ENCODE results near the gene KIF16B. TPM values are rescaled to one million over a fixed set of nuclear protein-coding genes. Genes with fewer than 3 reads are reported as not detected.

Gene KIF16B
- total and polyA plus RNA-seq, 2 experiments from 2014 or later = 6.5 to 11.1 TPM

DNA sequence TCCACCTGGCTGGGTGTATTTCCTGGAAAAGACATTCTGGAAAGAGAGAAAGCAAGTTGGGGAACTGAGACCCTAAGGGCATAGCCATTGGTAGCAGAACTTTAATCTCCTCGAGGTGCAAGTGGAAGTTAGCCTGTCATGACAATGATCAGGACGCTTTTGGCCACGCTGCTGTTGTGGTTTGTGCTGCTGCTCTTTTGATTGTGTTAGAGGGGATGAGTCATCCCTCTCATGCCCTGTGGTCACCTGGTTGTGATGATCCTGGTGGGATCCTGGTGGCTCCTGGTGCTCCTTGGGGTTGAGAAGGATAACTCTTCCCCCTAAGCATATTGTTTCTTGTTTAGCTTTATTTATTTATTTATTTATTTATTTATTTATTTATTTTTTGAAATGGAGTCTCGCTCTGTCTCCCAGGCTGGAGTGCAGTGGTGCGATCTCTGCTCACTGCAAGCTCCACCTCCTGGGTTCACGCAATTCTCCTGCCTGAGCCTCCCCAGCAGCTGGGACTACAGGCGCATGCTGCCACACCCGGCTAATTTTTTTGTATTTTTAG lies 350.3 kb downstream of the KIF16B start:
- no peak overlapping the region for H3K27ac Mint-ChIP-seq
- no peak overlapping the region for H3K27ac ChIP-seq (ENCODE audit: low read depth)
- H3K4me1 Mint-ChIP-seq = no peaks in the 10 kb centered on the region
- no peak overlapping the region for H3K4me2 ChIP-seq
- TF ChIP-seq, protein P1, sequence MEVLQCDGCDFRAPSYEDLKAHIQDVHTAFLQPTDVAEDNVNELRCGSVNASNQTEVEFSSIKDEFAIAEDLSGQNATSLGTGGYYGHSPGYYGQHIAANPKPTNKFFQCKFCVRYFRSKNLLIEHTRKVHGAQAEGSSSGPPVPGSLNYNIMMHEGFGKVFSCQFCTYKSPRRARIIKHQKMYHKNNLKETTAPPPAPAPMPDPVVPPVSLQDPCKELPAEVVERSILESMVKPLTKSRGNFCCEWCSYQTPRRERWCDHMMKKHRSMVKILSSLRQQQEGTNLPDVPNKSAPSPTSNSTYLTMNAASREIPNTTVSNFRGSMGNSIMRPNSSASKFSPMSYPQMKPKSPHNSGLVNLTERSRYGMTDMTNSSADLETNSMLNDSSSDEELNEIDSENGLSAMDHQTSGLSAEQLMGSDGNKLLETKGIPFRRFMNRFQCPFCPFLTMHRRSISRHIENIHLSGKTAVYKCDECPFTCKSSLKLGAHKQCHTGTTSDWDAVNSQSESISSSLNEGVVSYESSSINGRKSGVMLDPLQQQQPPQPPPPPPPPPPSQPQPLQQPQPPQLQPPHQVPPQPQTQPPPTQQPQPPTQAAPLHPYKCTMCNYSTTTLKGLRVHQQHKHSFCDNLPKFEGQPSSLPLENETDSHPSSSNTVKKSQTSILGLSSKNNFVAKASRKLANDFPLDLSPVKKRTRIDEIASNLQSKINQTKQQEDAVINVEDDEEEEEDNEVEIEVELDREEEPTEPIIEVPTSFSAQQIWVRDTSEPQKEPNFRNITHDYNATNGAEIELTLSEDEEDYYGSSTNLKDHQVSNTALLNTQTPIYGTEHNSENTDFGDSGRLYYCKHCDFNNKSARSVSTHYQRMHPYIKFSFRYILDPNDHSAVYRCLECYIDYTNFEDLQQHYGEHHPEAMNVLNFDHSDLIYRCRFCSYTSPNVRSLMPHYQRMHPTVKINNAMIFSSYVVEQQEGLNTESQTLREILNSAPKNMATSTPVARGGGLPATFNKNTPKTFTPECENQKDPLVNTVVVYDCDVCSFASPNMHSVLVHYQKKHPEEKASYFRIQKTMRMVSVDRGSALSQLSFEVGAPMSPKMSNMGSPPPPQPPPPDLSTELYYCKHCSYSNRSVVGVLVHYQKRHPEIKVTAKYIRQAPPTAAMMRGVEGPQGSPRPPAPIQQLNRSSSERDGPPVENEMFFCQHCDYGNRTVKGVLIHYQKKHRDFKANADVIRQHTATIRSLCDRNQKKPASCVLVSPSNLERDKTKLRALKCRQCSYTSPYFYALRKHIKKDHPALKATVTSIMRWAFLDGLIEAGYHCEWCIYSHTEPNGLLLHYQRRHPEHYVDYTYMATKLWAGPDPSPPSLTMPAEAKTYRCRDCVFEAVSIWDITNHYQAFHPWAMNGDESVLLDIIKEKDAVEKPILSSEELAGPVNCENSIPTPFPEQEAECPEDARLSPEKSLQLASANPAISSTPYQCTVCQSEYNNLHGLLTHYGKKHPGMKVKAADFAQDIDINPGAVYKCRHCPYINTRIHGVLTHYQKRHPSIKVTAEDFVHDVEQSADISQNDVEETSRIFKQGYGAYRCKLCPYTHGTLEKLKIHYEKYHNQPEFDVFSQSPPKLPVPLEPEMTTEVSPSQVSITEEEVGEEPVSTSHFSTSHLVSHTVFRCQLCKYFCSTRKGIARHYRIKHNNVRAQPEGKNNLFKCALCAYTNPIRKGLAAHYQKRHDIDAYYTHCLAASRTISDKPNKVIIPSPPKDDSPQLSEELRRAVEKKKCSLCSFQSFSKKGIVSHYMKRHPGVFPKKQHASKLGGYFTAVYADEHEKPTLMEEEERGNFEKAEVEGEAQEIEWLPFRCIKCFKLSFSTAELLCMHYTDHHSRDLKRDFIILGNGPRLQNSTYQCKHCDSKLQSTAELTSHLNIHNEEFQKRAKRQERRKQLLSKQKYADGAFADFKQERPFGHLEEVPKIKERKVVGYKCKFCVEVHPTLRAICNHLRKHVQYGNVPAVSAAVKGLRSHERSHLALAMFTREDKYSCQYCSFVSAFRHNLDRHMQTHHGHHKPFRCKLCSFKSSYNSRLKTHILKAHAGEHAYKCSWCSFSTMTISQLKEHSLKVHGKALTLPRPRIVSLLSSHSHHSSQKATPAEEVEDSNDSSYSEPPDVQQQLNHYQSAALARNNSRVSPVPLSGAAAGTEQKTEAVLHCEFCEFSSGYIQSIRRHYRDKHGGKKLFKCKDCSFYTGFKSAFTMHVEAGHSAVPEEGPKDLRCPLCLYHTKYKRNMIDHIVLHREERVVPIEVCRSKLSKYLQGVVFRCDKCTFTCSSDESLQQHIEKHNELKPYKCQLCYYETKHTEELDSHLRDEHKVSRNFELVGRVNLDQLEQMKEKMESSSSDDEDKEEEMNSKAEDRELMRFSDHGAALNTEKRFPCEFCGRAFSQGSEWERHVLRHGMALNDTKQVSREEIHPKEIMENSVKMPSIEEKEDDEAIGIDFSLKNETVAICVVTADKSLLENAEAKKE (CRISPR knock-in tag; IDR thresholded peaks at IDR 0.05) = no peak
- TF ChIP-seq STAT1 (IDR thresholded peaks at IDR 0.05; ENCODE audit: unreplicated experiment) (no peak), ZNF331 (CRISPR knock-in tag; IDR thresholded peaks at IDR 0.05; ENCODE audit: low read depth) (no peak)
- TF ChIP-seq, protein P2, sequence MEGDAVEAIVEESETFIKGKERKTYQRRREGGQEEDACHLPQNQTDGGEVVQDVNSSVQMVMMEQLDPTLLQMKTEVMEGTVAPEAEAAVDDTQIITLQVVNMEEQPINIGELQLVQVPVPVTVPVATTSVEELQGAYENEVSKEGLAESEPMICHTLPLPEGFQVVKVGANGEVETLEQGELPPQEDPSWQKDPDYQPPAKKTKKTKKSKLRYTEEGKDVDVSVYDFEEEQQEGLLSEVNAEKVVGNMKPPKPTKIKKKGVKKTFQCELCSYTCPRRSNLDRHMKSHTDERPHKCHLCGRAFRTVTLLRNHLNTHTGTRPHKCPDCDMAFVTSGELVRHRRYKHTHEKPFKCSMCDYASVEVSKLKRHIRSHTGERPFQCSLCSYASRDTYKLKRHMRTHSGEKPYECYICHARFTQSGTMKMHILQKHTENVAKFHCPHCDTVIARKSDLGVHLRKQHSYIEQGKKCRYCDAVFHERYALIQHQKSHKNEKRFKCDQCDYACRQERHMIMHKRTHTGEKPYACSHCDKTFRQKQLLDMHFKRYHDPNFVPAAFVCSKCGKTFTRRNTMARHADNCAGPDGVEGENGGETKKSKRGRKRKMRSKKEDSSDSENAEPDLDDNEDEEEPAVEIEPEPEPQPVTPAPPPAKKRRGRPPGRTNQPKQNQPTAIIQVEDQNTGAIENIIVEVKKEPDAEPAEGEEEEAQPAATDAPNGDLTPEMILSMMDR (conservative IDR thresholded peaks at IDR 0.05; ENCODE audit: low read depth in 2 of 2) = no peak
- TF ChIP-seq, protein P3, sequence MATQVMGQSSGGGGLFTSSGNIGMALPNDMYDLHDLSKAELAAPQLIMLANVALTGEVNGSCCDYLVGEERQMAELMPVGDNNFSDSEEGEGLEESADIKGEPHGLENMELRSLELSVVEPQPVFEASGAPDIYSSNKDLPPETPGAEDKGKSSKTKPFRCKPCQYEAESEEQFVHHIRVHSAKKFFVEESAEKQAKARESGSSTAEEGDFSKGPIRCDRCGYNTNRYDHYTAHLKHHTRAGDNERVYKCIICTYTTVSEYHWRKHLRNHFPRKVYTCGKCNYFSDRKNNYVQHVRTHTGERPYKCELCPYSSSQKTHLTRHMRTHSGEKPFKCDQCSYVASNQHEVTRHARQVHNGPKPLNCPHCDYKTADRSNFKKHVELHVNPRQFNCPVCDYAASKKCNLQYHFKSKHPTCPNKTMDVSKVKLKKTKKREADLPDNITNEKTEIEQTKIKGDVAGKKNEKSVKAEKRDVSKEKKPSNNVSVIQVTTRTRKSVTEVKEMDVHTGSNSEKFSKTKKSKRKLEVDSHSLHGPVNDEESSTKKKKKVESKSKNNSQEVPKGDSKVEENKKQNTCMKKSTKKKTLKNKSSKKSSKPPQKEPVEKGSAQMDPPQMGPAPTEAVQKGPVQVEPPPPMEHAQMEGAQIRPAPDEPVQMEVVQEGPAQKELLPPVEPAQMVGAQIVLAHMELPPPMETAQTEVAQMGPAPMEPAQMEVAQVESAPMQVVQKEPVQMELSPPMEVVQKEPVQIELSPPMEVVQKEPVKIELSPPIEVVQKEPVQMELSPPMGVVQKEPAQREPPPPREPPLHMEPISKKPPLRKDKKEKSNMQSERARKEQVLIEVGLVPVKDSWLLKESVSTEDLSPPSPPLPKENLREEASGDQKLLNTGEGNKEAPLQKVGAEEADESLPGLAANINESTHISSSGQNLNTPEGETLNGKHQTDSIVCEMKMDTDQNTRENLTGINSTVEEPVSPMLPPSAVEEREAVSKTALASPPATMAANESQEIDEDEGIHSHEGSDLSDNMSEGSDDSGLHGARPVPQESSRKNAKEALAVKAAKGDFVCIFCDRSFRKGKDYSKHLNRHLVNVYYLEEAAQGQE (IDR thresholded peaks at IDR 0.05; ENCODE audit: unreplicated experiment) = no peak
- TF ChIP-seq, protein P4, sequence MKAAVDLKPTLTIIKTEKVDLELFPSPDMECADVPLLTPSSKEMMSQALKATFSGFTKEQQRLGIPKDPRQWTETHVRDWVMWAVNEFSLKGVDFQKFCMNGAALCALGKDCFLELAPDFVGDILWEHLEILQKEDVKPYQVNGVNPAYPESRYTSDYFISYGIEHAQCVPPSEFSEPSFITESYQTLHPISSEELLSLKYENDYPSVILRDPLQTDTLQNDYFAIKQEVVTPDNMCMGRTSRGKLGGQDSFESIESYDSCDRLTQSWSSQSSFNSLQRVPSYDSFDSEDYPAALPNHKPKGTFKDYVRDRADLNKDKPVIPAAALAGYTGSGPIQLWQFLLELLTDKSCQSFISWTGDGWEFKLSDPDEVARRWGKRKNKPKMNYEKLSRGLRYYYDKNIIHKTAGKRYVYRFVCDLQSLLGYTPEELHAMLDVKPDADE (IDR thresholded peaks at IDR 0.05) = no peak
- DNase-seq (ENCODE audit: low spot score) (no peak), ATAC-seq (no peak)
- H3K4me3 Mint-ChIP-seq = no peak overlapping the region
- no peaks in the 10 kb centered on the region for H3K27me3 ChIP-seq (ENCODE audit: insufficient read depth)
- H4K20me1 ChIP-seq (replicated peaks; ENCODE audit: insufficient read depth) = no peaks in the 10 kb centered on the region
- H2AFZ ChIP-seq = no peak overlapping the region
- H3K4me1 ChIP-seq (ENCODE audit: insufficient read depth) = no peaks in the 10 kb centered on the region
- no peaks in the 10 kb centered on the region for H3K79me2 ChIP-seq (replicated peaks; ENCODE audit: insufficient read depth)
- no peaks in the 10 kb centered on the region for H3K27me3 Mint-ChIP-seq (ENCODE audit: insufficient read depth, low read depth, poor library complexity)
- H3K9me3 Mint-ChIP-seq = peaks cover 7% of the 10 kb centered on the region; the same call in 2 of the 3 replicates
- no peaks in the 10 kb centered on the region for H3F3A ChIP-seq (replicated peaks; ENCODE audit: low read depth)
- peaks cover 3% of the 10 kb centered on the region; the same call in 1 of the 3 replicates for H3K36me3 Mint-ChIP-seq (ENCODE audit: low read depth)
- H3K36me3 ChIP-seq (ENCODE audit: insufficient read depth) = no peaks in the 10 kb centered on the region
- H3K4me3 ChIP-seq = no peak overlapping the region
- H3K9me2 ChIP-seq (ENCODE audit: insufficient read depth) = 0 out of 2 replicates have a peak, but pooled peaks cover 22% of the 10 kb centered on the region

Measured in GM23338 (cell line).